Skin of body (tissue), 2 donors: ENCODE results near the gene IGFBP1. TPM values are rescaled to one million over a fixed set of nuclear protein-coding genes. Genes with fewer than 3 reads are reported as not detected.

Experiments
- DNase-seq: peaks from one replicate; lab custom pipeline; 2025; lab: John Stamatoyannopoulos, UW
- total RNA-seq: library from RNA; depleted of rRNA; stranded (reverse); fragments of >200 nt; gene quantifications from one replicate; pipeline ENCODE4 v1.2.3, GENCODE V29; 2014

IGFBP1 gene
- total RNA-seq, 1 donor from 2014 or later, result 0.10 TPM

DNA sequence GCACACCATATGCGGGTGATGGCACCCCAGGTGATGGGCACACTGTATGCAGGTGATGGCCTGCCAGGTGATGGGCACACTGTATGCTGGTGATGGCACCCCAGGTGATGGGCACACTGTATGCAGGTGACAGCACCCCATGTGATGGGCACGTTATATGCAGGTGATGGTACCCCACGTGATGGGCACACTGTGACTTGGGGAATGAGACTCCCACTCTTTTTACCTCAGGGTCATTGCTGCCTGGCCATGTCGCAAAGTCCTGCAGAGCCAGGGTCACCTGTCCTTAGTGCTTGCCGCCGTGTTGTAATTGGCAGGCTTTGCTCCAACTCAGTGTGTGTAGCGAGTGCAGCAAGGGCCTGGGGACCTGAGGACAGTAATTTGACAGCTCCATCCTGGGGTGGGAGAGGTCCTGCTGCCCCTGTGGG, 7.8 kb upstream of the IGFBP1 start:
- no peak for DNase-seq

DNA sequence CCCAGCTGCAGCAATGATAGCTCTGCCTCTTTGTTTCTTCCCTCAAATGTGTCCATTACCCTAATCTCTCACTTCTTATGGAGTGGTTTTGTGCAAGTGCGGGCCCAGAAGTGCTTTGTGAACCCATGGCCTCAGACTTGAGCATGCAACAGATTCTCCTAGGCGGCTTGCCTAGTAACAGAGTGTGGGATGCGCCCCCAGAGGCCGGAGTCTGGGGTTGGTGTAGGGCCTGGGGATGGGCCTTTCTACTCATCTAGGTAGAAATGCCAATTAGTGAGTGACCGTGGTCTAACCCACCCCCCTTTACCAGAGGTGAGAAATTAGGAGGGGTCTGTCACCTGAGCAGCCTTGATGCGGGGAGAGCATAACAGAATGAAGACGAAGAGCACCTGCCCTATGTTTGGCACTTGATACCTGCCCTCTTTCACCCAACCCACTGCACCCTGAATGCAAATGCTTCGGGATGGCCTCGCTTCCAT, 7.0 kb upstream of the IGFBP1 start:
- no peak for DNase-seq

DNA sequence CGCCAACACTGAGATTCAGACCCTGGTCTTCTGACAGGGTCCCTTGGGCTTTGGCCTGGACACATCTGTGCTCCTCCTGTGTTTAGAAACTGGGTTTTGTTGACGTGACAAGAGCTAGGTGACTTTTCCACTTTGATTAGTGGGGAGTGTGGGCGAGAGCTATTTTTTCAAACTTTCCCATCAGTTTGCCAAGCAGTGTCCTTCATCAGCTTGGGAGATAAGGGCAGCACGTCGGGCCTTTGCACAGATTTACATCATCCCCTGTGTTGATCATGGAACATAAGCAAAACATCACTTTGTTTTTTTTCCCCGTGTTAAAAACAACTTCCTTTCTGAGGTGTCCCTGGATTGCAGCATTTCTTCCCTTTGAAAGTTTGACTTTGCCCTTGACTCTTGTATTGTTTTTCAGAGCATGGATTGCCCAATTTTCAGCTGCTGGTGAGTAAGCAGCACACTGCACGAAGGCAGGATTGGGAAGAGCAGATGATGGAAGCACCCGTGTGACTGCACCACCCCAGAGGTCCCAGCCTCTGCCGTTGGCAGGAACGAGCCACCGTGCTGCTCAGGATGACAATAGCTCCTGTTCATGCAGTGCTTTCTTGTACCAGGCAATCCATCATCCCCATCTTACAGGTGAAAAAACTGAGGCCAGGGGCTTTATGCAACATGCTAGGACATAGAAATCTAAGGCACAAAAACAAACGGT, 6.4 kb upstream of the IGFBP1 start:
- no peak for DNase-seq

DNA sequence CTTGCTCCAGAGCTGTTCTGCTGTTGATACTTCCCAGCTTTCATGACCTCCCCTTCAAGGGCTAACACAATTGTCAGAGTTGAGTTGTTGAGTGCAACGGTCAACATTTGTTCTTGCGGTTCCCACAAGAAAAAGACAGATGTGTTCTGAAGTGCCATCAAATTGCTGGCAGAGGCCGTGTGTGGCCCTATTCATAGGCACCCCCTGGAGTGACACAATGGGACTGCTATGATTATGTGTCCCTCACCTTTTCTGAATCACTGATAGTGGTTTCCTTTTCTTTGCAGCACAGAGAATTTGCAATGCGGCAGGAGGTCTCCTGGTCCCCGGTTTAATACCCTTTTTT, 5.8 kb upstream of the IGFBP1 start:
- DNase-seq, result no peak

DNA sequence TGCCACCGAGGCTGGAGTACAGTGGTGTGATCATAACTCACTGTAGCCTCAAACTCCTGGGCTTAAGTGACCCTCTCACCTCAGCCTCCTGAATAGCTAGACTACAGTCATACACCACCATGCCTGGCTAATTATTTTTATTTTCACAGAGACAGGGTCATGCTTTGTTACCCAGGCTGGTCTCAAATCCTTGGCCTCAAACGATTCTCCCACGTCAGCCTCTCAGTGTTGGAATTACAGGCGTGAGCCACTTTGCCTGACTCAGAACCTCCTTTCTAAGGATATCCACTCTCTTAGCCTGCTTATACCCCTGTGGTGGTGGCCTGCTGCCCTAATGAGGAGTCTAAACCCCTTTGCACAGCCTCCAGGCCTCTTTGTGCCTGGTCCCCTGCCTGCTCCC, 4.2 kb upstream of the IGFBP1 start:
- DNase-seq, result no peak

DNA sequence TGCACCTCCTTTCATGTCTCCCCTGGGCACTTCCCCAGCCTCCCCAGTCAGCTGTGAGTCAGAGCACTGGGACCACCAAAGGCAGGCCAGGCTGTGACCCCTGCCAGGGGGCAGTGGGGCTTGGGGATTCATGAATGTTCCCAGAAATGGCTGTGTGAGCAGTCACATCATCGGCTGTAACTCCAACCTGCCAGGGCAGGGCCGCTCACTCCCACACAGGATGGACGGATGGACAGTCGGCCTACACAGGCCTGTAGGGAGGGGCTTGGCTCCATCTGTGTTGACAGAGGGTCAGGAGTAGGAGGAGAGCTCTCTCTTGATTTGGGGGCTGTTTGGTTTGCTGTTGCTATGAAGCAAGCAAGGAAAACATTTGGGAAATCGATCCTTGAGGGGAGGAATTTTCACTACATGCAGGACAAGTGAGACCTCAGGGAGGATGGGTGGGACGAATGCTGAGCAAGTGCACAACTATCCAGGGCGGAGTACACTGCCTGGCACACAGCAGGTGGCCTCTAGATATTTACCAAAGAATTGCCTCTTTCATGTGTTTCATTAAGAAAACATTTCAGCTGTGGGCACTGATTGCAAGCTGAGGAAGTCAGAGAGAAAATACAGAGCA, 2.9 kb upstream of the IGFBP1 start:
- no peak for DNase-seq

DNA sequence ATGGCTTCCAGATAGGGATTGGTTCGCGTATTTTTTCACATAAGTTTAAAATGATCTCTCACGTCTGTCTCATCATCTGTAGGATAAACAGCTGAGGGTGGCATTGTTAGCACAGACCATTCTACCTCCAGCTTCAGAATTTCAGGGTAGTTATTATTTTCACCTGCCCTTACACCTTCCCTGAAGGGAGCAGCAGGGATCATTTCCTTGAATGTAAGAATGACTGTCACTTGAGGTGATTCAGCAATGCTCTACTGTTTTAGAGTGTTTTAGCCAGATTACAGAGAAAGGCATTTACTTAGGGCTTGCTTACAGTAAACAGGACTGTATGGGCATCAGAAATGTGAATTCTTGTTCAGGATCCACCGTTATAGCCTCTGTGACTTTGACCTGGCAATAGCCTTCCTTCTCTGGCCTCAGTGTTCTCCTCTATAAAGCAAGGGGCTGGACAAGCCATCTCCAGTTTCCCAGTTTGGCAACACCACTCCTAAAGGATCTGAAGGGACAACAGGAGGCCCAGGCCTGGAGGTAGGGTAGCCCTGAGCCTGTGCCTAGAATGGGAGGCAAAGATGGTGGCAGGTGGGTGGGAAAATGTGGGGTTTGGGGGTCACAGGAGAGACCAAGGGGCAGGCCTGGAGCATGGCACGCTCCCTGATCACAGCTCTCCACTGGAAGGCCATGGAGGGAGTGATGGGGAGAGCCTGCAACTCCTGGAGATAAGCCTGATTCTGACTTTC, 1.2 kb upstream of the IGFBP1 start:
- DNase-seq, result no peak

DNA sequence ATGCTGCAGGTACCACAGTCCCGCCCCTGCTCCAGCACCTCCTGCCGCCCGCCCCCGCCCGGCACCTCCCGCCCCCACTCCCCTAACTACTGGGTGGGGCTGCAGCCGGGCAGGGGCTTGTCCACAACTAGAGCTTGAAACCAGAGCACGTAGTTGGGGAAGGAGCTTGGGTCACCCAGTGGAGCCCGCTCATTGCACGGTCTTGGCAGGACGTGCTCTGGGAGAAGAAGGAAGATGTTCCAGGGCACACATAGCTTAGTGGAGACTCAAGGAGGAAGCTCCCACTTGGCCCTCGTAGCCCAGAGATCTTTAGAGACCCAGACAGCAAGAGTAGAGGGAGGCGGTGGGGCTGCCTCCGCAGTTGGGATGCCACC, 692 bp downstream of the IGFBP1 start:
- DNase-seq, result no peak

DNA sequence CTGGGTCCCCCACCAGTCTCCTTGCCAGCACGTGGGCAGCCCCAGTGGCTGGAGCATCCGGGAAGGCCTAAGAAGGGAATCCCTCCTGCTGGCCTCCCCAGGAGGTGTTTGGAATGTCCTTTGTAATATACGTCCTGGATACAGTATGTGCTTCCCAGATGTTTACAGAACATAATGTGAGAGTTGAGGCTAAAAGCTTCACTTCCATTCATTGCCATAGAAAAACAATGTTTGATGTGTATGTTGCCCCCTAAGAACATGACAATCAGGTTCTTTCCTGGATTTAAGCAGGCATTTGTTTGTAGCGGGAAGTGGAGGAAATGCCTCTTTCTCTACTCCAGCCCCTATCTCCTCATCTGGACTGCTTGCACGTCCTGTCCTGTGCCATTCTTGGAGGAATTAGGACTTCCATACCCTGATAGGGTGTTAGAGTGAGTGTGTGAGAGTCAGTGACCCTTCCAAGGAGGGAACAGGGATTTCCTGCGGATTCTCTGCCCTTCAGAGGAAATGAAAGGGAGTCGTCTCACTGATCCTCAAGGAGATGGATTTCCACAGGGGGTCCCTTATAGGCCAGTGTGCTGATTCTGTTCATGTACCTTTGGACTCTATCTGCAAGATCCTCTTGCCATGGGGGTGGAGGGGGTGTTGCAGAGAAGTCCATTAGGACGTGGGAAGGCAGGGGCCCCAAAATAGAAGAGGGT, 1.2 kb downstream of the IGFBP1 start:
- peak; percentile 5 for DNase-seq

DNA sequence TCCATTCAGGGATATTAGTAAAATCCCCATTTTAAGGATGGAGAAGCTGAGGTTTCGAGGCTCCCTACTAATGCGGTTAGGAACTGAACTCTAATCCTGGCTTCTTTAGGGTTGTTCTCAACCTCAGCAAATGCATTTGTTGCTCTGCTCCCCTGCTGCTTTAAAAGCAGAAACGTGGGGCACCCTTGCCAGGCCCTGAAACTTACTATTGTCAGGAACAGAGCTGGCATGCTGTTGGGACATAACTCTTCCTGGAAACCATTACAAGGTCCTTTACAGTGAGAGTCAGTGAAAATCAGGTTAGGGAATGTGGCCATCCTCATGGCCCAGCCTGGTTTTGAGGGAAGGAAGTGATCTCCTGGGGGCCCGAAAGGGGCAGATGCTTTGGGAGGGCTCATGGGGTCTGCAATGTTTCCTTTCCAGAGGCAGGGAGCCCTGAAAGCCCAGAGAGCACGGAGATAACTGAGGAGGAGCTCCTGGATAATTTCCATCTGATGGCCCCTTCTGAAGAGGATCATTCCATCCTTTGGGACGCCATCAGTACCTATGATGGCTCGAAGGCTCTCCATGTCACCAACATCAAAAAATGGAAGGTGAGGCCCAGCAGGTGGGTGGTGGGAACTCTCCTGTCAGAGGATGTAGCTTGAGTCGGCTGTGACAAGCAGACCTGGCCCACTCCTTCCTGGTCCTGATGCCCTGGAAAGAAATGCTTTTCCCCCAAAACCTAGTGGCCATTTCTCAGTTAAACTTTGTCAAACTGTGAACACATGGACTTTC, 2.0 kb downstream of the IGFBP1 start:
- no peak for DNase-seq

DNA sequence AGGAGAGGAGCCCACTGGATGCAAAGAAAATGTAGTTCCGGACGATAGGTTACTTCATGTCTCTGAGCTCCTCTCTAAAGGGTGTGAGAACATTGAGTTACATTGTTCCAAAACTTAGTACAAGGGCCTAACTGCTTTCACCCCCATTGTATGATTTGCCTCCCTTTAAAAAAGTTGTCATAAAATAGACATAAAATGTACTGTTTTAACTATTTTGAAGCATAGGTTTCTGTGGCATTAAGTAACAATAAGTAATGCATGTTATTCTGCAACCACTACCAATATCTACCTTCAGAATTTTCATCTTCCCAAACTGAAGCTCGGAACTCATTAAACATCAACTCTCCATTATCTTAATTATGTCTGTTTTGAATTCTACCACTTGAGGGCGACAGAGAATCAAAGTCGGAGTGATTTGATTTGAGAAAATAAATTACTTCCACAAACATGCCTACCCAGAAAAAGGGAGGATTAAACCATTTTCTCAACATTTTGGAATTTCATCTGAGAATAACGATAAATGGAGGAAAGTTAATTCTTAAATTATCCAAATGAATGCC, 2.7 kb downstream of the IGFBP1 start:
- DNase-seq, result peak; percentile 56

DNA sequence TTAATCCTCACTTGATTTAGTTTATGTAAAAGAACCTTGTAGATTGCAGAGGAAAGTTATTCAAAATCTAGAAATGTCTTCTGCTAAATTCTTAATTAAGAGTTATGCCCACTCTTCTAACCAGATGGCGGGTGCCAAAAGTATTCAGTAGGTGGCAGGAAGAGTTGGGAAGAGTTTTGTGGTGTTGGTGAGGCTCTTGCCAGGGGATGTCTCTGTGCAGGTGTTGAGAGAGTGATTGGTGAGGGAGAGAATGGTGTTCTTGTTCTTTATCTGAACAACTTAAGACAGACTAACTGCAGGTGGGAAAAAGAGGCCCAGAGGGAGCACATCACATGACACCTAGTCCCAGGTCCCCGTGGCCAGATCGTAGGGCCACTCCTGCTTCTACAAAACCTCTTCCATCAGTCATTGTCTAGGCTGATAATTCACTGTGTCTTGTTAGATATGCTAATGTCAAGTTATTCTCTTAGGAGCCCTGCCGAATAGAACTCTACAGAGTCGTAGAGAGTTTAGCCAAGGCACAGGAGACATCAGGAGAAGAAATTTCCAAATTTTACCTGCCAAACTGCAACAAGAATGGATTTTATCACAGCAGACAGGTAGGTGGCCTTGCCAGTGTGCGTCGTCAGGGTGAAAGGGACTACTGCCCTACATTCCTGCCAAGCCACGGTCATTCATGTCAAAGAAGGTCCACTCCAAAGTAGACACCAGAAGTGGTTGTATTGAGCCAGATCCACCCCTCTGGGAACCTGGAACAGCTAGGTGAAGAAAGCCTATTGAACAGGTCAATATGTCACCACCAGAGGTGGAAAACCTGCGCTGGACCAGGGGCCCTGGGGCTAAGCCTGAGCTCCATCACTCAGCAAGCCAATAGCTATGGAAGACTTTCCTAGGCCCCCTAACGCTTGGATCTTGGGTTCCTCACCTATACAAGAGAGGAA, 3.4 kb downstream of the IGFBP1 start:
- no peak for DNase-seq

DNA sequence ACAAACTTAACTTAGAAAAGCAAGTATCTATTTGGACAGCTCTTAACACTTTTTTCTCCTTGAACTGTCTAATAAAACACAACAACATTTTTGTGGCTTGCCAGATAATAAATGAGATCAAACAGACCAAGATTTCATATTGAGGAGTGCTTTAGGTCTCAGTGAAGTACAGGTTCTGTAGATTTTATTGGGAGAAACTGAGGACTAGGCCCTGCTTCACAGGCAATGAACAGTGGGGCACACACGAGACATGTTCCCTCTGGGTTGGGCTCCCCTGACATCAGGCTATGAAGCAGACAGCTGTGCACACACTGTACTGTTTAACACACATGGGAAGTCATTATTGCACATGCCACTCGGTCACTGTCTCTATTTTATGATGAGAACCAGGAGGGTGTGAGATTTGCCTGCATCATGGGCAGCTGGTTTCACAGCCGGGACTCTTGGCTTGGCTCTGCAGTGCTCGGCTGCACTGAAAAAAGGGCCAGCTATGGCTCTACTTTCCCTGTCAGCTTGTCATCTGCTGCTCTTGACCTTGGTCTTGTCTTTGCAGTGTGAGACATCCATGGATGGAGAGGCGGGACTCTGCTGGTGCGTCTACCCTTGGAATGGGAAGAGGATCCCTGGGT, 4.2 kb downstream of the IGFBP1 start:
- peak; percentile 15 for DNase-seq

DNA sequence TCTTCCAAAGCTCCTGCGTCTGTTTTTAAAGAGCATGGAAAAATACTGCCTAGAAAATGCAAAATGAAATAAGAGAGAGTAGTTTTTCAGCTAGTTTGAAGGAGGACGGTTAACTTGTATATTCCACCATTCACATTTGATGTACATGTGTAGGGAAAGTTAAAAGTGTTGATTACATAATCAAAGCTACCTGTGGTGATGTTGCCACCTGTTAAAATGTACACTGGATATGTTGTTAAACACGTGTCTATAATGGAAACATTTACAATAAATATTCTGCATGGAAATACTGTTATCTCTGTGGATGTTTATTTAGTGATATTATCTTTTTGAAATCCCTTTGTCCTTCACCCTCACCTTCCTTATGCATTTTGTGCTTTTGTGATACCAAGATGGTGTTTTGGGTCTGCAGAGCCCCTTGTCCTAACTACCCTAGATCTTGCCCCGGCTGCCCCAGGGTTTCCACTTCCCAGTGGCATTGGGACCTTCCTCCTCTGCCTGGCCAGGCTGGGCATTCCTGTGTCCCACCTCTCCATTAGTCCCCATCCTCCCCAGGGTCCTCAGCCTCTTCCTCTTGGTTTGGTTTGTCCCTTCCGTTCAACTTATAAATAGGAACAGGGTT, 5.2 kb downstream of the IGFBP1 start:
- no peak for DNase-seq

DNA sequence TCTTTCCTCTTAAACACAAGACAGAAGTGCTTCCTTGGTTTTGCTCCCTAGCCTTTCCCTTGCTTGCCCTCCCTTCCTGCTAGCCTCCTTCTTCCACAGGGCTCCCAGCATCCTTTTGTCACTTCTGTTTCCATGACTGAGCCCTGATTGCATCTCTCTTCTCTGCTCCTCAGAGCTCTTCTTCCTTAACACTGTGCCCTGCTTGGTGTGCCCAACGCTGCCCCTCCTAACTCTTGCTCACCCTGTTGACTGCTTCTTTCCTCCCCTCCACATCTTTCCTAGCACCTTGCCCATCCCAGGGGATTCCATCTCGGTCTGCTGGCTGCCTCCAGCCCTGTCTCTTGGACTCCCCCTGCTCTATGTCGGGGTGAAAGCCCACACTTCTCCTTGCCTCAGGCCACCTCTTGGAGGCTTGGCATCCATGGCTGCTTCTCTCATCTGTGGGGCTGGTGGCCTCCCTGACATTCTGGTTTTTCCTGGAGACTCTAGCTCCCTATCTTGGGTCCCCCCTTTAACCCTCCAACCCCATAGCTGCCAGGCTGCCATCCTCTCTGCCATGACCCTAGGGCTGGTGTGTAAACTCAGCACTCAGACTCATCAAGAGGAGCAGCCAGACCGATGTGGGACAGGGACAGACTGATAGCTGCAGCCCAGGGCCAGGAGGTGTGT, 5.8 kb downstream of the IGFBP1 start:
- no peak for DNase-seq

DNA sequence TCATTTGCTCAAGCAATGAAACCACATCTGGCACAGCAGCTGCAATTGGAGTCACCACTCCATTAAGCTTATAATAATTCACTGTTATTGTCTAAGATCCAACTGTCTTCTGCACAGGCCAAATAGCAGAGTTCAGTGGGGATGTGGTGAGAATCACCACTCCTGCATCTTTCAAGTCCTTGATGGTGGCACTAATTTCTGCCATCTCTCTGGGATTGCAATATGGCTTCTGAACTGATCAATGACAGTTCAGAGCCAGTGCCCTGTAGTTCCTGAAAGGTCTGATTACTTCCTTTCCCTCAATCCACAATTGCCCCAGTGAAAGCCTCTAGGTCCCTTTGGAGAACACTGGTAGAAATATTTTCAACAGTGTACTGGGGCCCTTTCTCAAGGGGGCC, 6.4 kb downstream of the IGFBP1 start:
- no peak for DNase-seq

DNA sequence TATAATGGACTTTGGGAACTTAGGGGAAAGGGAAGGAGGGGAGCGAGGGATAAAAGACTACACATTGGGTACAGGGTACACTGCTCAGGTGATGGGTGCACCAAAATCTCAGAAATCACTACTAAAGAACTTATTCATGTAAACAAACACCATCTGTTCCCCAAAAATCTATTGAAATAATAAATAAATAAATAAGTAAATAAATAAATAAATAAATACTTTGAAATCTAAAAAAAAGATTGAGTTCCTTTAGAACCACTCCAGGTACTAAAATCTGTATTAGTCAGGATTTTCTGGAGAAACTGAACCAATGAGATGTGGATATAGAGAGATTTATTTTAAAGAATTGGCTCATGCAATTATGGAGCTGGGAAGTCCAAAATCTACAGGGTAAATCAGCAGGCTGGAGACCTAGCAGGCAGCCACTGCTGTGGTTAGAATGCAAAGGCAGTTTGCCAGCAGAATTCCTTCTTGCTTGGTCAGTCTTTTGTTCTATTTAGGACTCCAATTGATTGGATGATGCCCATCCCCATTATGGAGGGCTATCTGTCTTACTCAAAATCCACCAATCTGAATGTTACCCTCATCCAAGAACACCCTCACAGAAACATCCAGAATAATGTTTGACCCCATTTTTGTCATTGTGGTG, 8.9 kb downstream of the IGFBP1 start:
- no peak for DNase-seq

DNA sequence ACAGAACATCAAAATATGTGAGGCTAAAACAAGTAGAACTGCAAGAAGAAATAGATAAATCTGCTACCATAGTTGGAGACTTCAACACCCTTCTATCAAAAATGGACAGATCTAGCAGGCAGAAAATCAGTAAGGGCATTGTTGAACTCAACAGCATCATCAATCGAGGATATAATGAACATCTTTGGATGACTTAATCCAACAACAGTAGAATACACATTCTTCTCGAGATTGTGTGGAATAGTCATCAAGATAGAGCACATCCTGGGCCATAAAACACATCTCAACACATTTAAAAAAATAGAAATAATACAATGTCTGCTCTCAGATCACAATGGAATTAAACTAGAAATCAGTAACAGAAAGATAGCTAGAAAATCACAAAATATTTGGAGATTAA, 9.9 kb downstream of the IGFBP1 start:
- DNase-seq, result no peak
